Stimulated activated CD8-positive, alpha-beta memory T cell treated with anti-CD3 and anti-CD28 coated beads, Interleukin-4, amount 100 ng/mL, for 48 hours (primary cell): ENCODE results near the gene STK38.
"Not testable (repeated sequence)": the region's sequence is repeated elsewhere in the genome, so short reads cannot be mapped to it uniquely, and the experiment has no call there.

Experiments
- DNase-seq: peaks from one replicate; pipeline ENCODE4 v3.0.0-alpha.2; 2020

The STK38 gene

GRCh38 chr6:36517408-36517807, 29.9 kb downstream of the STK38 start:
- no peak for DNase-seq

- DNase-seq = no peak
These were observed 30.3 kb downstream of the STK38 start for GRCh38 chr6:36516988-36517387.

- no peak for DNase-seq
These were observed 30.7 kb downstream of the STK38 start for GRCh38 chr6:36516559-36516958.

- DNase-seq = no peak
These were observed 31.4 kb downstream of the STK38 start for GRCh38 chr6:36515844-36516243.

- DNase-seq = no peak
These were observed 32.5 kb downstream of the STK38 start for GRCh38 chr6:36514554-36515456.

DNA sequence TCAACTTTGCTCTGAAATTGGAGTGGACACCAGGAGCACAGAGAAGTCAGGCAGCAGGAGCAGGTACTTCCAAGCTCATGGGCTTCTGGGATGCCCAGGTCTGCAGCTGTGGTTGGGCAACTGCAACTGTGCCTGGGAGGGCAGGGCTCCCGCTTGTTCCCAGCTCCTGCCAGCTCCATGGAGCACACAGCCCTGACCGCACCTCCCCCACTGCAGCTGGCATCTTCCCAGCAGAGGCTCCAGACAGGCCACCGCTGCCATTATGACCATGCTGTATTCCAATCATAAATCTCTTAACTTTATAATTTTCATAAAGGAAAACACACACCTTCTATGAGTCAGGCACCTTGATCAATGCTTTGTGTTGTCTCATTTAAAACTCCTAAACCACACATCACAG, 36.9 kb downstream of the STK38 start:
- no peak for DNase-seq

DNA sequence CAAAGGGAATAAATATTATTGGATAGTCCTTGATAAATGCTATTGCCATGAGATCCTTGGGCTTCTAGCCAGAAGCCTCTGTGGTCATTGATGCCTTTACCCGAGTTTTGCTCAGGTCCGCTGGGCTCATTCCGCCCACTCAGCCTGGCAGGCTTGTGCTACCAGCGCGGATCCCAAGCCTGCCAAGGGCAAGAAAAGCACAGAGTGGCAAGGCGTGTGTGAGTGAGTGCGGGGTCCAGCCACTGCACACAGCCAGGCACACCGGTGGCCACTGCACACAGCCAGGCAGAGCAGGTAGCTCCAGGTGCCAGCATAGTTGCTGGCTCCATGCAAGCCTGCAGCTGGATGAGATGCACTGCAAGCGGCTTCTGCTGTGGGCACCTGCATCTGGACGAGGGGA, 38.7 kb downstream of the STK38 start:
- no peak for DNase-seq

DNA sequence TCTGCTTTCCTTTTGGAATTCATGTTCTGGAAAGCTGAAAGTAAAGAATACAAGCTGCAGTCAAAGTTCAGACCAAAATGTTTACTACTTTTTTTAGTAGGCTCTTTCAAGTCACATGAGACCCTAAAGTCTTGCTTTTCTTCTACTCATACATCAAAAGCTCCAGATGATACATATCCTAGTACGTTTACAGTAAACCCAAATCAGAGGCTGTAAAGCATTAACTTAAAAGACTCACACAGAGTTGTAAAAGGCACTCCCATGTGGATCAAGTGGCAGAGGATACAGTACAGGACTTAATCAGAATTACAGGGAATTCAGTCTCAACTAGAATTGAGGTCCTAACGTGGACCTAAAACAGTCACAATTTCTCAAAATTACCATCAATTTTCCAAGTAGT, 40.7 kb downstream of the STK38 start:
- no peak for DNase-seq

GRCh38 chr6:36505744-36506534, 41.3 kb downstream of the STK38 start:
- DNase-seq = no peak

DNA sequence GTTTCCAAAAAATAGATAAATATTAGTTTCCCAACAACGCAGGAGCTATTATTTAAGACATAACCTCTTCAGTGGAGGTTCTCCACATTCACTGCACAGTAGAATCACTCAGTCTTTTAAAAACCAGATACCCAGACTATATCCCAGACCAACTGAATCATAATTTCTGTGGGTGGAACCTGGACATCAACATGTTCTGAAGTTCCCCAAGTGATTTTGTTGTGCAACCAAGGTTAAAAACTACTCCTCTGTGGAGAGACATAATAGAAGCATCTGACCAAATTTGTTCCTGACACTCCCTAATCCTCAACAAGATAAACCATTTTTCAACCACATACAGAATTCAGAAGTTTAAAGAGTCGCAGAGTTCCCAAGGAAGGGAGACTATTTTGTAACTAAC, 42.3 kb downstream of the STK38 start:
- no peak for DNase-seq

- DNase-seq = no peak
These were observed 43.1 kb downstream of the STK38 start for GRCh38 chr6:36504181-36504580.

DNA sequence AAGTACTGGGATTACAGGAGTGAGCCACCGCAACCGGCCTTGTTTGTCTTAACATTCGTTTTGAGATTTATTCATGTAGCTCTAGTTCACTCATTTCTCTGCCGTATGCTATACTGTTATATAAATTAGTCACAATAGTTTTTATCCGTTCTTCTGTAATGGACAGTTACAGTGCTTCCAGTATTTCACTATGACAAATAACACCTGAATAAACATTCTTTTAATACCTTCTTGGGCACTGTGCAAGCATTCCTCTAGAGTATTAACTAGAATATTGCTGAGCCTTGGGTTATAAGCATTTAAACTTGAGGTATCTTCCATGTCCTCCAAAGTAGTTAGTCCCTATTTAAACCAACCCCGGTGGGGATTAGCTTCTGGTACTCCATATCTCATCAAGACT, 45.6 kb downstream of the STK38 start:
- no peak for DNase-seq

DNA sequence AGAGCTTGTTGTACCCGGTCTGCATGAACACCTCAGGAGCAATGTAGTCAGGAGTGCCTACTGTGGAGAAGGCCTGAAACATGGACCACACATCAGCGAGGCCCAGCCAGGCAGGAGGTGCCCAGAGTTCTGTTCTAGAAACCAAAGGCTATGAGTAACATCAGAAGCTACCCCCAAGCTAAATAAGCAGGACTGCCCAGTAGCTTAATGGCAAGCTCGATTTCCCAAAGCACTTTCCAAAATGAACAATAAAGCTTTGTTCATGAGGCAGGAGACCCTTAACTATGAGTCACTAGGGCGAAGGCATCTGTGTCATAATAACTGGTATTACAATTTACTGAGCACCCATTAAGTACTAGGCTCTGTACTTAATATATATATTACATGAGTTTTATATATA, 47.4 kb downstream of the STK38 start:
- DNase-seq = no peak

- DNase-seq = no peak
These were observed 52.2 kb downstream of the STK38 start for GRCh38 chr6:36495086-36495485.

DNA sequence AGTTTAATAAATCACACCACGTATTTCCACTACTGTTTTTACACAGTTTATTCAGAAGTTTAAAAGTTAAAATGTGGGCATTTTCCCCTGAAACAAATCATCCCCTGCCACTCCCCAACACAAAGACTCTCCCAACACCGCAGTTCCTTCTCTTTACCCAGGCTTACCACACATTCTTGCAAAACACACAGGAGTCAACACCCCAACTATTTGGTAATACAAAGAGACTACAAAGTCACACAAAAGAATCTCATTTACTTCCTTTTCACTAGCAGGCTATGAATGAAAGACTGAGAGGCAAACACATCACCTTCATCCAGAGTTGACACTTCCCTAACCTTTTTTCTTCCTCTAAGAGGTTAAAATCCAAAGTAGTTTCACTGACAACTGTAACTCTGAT, 53.4 kb downstream of the STK38 start:
- DNase-seq = no peak

DNA sequence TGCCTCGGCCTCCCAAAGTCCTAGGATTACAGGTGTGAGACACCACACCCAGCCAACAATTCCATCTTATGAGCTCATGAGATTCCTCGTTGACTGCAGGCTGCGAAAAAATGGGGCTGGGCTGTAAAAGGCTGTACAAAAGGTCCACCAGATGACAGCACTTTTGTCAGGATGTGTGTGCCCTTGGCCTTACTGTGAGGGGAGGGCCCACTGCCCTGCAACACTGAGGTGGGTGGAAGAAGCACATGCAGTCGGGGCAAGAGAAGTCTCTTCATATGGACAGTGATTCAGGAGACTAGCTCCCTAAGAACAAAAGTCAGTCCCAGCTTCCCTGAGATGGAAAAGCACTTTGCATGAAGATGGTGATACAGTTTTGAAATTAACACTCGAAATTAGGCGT, 54.0 kb downstream of the STK38 start:
- DNase-seq = no peak

GRCh38 chr6:36492621-36493020, 54.7 kb downstream of the STK38 start:
- DNase-seq = no peak

GRCh38 chr6:36492092-36492491, 55.2 kb downstream of the STK38 start:
- DNase-seq = no peak

DNA sequence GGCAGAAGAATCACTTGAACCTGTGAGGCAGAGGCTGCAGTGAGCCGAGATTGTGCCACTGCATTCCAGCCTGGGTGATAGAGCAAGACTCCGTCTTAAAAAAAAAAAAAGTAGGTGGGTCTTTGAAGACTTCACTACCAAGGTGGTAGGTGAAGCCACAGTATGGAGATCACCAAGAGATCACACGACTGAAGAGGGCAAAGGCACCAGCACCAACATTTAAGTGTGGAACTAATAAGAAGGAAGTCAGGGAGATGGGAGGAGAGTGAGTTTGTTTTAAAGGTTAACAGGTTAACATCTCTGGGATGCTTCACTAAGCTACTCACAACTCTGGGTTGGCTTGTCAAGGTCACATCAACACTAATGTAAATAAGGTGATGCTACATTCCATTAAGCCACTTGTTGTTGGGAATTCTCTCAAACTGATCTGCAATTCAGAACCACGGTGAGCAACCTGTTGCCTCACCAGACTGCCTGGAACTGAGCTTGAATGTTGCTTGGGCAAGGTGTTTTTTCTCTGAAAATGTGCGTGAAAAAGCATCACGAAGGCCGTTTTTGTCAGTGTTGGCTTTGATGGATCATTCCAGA, 55.8 kb downstream of the STK38 start:
- no peak for DNase-seq

GRCh38 chr6:36489426-36489825, 57.9 kb downstream of the STK38 start:
- no peak for DNase-seq

DNA sequence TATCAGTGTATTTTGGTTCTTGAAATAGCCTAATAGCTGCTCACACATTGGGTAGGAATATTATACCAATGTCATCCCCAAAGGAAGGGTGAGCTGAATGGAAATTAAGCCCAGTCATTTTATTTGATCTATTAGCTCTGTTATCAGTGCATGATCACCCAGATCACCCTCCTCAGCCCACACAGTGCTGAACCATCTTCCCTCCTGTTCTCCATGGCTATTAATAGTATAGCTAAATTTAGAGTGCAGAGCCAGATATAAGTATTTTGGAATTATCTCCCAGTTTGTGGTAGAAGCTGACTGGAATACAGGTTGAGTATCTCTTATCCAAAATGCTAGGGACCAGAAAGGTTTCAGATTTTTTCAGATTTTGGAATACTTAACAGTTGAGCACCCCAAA, 59.1 kb downstream of the STK38 start:
- DNase-seq = no peak

GRCh38 chr6:36487698-36488097, 59.6 kb downstream of the STK38 start:
- no peak for DNase-seq

- DNase-seq = no peak
These were observed 62.5 kb downstream of the STK38 start for GRCh38 chr6:36484736-36485135.

- not testable (repeated sequence) for DNase-seq
These were observed 64.0 kb downstream of the STK38 start for GRCh38 chr6:36483326-36483725.
